Renal cortical epithelial cell (primary cell): ENCODE results near the gene PAX9. TPM values are rescaled to one million over a fixed set of nuclear protein-coding genes. Genes with fewer than 3 reads are reported as not detected.

Source experiments
- DNase-seq: peaks from one replicate; pipeline ENCODE4 v3.0.0-alpha.2; 2011; ENCODE audit warnings: low read depth
- total RNA-seq: library from RNA; depleted of rRNA; stranded (reverse); fragments of >200 nt; gene quantifications from 2 replicates; pipeline ENCODE4 v1.2.3, GENCODE V29; 2014

Gene PAX9
- total RNA-seq, 1 donor from 2014 or later, result not detected

DNA sequence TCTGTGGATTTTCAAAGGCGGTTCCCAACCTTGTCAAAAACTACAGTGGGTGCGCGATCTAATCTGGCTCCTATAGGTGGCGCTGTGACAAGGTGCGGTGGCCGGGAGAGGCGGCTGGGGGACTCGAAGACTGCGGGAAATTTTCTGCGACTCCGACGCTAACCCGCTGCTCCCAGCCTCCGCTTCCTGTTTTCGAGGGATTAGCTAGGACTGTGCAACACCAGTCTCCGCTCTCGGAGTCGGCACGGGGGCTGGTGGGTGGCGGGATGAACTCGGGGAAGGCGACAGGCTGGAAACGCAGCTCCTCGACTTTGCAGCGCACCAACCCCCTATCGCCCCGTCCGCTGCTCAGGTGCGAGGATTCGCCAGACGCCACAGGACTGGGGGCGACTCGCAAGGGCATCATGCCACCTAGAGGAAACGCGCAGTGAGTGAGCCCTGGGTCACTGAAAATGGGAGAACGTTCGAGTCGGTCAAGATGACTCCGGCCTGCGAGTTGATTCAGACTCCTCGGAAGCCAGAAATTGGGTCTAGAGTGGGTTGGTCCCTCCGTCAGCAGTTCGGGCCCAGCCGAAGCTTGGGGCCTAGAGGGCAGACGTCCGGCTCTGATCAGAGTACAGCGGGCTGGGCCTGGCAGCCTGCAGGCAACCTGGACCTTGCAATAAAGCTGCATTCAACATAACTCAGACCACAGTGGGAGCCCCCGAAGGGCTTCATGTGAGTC is 5.5 kb upstream of the PAX9 start:
- DNase-seq, result no peak

DNA sequence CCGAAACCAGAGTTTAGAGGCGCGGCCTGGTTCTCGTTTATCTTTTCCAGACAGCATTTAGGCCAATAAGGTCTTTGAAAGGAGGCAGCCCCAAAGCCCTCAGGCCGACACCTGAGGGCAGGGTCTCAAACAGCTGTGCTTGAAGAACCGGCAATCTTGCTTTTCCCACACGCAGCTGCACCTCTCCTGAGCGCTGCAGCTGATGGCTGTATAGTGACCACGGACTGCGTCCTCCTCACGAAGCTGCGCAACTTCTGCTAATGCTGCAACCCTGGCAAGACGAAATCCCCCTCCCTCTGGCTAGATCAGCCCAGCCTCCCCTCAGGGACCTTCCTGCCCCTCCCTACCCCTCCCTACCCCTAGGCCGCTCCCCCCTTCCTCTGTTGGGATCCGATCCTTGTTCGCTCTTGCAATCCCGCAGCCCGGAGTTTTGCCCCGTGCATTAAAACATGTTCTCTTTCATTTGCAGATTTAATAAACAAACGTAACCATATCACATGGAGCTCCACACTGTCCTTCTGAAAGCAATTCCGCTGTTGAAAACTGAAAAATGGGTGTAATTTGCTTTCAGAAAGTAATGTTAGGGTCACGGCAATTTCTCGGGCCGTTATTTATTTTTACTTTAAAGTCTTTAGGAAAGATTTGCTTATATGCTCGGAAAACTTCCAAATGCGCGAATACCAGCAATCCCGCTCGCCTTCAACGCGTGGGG is 4.8 kb upstream of the PAX9 start:
- DNase-seq, result no peak

DNA sequence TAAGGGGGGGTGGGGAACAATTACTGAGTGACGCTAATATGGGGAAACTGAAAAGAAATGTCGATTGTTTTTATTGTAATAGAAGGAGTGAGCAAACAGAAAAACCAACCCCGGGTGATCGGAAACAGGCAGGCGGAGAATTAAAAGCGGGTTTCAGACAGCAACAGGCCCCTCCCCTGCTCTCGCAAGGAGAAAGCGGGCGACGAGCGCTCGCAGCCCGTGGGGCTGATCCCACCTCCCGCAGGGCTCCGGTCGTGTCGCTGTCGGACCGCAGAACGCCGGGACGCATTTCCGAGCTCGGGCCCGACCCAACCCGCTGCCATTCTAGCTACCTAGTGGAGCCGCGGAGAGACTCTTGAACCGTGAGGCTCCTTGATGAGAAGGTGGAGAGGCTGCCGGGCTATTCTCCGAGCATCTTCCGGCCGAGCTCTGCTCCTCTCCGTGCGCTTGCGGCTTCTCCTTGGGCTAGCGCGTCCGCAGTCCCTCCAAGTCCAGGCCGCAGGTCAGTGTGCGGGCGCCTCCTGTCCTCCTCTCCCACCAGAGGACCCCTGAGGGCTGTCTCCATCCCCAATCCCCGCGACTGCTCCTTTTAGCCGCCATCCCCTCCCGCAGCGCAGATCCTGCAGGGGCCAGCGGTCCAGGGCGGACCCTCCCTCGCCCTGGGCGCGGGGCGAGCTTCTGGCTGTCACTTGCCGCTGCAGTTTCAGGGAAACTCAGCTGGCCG is 4.1 kb upstream of the PAX9 start:
- DNase-seq, result no peak

DNA sequence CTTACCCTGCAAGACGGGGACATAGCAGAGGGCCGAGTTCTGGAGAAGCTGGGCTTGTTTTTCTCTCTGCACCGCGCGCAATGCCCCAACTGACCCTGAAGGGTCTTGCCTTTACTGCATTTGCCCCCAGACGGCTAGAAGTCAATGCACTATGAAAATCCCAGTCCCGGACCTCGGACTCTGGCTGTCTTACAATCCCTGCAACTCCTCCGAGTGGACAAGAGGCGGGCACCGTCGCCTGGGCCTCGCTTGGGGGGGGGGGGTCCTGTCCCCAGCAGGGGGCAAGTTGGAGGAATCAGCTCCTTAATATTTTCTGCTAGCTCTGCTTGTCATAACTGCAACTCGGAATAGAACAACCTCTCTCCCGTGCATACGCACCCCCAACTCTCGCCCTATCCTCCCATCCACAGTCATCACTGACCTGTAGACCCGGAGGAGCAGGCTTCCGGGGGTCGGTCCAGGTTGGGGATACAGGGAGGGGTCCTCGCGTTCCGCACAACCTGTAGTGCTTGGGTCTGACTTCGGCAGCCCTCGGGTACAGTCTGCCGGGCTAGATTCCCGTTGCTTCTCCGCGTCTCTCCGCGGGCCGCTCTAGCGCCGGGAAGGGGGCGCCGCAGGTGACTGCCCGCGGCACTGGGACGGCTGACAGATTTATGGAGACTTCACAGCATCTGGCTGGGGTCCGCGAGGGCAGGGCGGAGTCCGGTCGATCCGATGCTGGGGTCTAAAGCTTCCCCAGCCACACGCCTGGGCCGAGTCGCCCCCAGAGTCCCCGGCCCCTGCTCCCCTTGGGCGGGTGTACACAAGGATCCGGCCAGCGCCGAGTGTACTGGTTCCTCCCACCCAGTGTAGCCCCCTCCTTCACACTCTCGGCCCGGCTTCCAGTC is 3.3 kb upstream of the PAX9 start:
- DNase-seq, result no peak

DNA sequence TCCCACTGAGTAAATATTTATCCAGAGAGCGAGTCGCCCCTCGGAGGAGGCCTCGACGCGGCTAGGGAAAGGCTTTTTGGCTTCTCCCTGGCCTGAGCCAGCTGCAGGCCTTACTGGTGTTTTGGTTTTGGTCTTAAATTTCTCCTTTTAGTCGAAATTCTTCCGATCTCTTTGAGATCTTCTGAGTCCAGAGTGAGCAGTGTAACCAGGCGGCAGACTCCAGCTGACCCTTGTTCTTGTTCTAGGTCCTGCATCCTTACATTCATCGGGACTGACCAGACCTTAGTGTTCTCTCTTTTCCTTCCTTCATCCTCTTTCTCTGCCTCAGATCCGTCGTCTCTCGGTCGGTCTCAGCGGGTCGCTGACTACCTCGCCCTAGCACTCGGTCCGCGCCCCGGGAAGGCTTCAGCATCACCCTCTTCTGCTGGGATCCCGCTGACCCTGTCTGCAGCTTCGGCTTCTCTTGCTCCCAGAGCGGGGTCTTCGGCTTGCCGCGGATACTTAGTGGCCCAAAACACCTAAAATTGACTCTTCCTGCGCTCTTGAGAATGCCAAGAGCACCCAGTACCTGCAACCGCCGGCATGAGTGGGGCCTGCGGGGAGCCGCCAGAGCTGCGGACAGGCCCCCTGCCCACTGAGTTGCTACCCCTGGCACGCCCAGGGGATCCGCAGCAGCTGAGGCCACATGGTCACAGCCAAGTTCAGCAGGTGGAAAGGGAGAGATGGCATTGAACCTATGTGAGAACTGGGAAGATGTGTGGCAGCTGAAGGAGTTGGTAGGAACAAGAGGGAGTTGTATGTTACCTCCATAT is 2.4 kb upstream of the PAX9 start:
- DNase-seq, result no peak

DNA sequence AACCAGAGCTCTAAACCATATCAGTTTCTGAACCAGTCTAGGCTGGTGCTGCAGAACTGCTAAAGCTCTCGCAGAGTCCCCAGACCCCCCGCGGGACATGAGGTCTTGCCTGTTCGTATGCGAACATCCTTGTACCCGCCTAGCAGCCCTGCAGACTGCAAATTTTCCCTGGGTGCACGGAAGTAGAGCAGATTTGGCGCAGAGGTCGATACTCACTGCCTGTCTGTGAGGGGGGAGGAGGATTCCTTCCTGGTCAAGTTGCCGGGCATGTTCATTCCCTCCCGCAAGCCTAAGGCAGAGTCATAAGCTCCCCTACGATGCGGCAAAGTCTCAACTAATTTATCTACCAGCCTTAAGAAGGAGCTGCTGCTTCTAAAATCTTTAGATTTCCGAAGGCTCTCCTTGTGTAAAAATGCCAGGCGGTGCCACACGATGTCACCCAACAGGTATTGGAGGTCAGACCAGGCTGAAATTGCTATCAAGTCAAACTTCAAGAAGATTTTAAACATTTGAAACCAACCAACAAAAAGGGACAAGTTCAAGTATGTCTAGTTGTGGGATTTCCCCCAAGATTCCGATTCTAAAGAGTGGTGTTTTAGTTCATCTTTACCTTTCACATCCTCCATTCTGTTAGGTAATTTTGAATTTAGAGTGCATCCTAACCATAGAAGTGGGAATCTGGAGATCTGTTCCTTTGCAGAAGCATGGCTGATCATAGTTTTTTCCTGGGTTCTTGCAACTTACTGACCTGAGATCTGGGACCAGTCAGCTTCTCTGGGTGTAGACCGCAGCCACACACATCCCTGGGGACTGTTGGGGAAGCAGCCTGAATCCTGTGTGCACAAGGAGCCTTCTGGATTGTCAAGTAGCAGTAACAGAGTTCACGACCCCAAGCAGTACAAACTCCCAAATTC is 1.6 kb upstream of the PAX9 start:
- no peak for DNase-seq

DNA sequence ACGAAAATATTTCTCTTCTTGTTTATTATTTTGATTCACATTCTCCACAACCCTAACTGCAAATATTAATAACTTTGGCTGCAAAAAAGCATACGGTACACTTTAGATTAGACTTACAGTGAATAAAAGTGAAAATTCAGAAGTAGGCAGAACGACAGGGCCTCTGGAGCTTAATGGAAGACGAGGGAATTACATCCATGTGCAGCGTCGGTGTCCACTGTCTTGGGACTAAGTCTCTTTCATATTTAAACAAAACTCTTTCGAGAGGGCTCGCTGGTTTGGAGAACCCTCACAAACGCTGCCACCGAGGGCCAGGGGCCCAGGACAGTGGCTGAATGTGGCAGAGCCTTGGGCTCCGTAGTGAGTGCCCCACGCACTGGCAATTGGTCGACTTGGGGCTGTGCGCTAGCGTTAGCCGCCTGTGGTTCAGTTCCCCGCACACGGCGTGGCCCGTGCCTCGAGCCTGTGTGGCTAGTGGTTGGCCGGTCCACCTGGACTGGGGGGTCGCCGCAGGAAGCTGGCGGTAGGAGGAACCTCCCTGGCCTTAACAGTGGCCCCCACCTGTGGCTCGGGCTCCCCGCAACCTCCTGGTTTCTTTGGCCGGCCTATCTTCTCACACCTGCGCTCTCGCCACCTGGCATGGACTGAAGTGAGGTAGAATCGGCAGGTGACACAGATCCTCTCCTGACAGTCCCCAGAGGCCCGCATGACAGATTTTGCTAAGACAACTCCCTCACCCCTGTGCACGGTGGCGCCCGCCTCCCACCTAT is 739 bp upstream of the PAX9 start:
- no peak for DNase-seq

DNA sequence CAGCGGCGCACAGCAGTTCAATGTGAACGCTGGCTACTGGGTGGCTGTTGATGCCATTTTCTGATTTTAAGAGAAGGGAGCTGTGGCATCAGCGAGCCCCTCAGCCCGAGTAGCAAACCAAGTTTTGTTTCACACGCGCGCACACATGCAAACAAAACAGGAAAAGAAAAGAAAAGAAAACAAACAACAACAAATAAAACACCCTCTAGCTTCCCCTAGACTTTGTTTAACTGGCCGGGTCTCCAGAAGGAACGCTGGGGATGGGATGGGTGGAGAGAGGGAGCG is 540 bp downstream of the PAX9 start:
- no peak for DNase-seq

DNA sequence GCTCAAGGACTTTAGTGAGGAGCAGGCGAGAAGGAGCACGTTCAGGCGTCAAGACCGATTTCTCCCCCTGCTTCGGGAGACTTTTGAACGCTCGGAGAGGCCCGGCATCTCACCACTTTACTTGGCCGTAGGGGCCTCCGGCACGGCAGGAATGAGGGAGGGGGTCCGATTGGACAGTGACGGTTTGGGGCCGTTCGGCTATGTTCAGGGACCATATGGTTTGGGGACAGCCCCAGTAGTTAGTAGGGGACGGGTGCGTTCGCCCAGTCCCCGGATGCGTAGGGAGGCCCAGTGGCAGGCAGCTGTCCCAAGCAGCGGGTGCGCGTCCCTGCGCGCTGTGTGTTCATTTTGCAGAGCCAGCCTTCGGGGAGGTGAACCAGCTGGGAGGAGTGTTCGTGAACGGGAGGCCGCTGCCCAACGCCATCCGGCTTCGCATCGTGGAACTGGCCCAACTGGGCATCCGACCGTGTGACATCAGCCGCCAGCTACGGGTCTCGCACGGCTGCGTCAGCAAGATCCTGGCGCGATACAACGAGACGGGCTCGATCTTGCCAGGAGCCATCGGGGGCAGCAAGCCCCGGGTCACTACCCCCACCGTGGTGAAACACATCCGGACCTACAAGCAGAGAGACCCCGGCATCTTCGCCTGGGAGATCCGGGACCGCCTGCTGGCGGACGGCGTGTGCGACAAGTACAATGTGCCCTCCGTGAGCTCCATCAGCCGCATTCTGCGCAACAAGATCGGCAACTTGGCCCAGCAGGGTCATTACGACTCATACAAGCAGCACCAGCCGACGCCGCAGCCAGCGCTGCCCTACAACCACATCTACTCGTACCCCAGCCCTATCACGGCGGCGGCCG is 1.1 kb downstream of the PAX9 start:
- DNase-seq, result no peak

DNA sequence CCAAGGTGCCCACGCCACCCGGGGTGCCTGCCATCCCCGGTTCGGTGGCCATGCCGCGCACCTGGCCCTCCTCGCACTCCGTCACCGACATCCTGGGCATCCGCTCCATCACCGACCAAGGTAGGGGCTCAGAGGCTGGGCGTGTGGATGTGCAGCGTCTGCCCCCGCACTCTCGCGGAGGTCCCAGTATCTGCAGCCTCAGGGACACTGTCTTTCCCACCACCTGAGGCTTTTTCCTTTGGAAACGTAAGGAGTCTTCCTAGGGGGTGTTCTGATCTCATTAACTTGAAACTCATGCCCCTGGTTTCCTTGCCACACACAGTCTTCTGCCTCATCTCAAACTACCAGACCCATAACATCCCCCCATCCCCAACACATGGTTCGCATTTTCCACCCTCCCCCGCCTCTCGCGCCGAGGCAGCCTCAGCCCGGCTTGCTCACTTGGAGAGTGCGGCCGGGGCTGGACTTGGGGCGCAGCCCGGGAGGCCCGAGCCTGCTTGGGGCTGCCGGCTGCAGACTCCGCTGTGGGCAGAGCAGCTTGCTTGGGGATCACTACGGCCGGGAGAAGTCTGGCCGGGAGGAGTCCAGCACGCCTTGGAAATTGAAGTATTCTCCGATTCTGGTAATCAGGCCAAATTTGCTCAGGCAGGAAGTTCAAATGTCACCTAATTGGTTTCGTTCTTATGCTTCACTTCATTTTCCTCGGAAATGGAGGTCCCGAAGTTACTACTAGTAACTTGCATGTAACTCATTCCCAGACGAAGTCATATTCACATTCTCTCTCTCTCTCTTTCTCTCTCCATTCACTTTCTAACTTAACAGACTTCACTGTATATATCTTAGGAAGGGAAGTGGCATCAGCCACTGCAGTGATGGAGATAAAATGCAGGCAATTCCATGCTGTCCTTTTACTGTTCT is 2.0 kb downstream of the PAX9 start:
- no peak for DNase-seq

DNA sequence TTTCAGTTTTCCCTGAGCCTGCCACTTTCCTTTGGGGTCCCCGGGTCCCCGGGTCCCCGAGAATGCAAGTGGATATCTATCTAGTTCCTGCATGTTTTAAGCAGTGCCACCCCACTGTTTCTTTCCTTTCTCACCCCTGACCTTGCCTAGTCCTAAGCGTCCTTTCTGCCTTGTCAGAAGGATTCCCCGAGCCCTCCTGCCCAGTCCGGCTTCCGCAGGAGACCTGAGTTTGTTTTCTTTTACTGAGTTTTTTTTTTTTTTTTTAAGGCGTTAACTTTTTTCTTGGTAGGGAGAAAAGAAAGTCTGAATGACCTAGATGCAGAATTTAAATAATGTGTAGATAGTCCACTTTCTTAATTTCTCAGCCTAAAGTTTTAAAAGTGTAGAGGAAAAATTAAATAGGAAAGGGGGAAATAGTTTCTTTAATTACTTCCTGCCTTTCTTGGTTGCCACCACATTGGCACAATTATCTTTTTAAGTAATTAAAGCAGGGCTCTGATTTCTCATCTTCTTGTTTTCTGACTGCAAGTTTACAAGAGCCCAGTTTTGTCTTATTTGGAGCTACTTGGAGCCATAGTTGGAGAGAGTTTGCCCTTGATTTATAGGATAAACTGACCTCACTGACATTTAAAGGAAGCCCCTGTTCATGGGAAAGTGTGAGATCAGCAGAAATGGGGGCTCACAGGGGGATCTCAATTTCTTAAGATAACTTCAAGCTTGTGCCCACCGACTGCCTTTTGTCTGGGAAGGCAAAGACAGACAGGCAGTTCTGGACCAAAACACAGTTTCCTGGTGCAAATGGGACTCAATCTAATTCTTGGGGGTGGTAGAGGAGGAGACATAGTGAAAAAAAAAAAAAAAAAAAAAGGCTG is 2.9 kb downstream of the PAX9 start:
- DNase-seq, result no peak

DNA sequence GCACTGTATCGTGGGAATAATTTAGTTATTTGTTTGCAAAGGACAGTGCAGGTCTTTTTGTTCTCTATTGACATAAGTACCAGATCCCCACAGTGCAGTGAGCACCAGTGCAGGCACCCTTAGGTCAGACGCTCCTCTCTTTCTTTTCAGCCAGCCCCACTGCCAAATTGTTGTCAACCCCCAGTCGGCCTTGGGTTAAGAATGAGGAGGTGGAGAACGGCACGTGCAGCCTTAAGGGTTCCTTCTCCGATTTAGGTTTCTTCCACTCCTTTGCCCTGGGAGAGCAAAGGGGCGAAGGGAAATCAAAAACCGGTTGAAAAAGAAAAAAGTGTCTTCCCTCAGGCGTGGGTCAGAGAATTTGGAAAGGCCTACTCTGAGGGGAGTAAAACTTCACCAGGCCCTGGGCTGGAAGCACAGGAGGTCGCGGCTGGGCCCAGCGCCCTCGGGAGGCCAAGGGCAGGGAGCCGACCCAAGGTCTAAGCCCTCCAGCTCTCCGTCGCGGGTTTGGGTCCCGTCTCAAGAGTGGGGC is 4.3 kb downstream of the PAX9 start:
- DNase-seq, result no peak

DNA sequence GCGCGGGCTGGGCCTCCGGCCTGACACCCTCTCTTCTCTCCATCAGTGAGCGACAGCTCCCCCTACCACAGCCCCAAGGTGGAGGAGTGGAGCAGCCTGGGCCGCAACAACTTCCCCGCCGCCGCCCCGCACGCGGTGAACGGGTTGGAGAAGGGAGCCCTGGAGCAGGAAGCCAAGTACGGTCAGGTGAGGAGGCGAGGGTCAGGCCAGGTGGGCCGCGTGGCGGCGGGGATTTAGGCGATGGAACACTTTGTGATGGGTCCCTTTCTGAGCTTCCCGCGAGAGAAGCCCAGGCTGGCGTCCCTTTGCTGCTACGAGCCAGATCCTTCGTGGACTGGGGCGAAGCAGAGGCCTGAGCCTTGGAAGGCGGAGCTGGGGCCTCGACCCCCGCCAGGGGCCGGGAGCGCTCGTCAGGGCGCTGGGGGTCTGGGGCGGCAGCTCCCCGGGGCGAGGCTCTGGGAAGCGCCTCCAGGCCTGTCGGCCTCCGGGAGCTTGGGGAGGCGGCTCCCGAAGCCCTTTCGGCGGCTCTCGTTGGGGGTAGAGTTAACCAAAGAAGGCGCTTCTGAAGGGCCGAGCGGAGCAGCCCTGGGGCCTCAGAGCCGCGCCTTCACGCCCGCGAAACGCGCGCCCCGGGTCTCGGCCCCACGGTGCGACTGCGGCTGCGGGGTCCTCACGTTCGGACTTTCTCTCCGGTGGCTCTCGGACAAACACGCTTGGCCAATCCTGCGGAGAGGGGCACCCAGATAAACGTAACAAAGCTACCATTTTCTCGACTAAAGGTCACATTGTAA is 5.0 kb downstream of the PAX9 start:
- DNase-seq, result no peak

DNA sequence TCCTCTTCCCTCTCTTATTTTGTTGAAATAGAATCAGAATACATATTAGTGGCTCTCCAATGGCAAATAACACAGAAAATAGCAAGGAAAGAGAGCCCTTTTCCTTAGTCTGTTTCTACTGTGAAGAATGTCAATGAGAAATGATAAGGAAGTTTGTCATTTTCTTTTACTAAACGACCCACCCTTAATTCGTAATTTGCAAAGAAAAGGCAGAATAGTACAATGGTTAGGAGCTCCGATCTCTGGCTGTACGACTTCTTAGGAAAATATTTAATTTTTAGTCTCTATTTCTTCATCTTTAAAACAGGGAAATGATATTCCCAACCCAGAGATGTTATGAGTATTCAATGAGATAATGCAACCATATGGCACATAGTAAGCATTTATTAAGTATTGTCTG is 6.0 kb downstream of the PAX9 start:
- no peak for DNase-seq

DNA sequence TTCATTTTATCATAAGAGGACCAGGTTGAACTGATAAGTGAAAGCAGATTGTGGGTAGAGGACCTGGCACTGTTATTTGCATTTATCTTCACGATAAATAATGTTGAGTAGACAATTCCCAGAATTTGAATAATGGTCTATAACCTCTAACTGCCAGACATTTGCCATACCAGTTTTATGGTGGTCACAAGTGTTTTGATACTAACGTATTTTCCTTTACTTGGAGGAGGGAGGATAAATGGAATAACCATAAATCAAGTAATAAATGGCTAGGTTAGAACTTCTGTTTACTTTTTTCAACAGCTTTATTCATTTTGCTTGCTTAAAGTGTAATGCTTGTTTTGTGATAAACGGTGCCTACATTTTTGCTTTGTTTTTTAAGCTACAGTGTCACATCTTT is 9.5 kb downstream of the PAX9 start:
- DNase-seq, result no peak
